Heart left ventricle (tissue), 13 donors: ENCODE measurements around the gene SLC66A2.

Source experiments
- CTCF ChIP-seq, 12 donors: fragments of 200-600 bp; sonication (generic) in 4 of 12; IDR thresholded peaks; one replicate each; pipeline versions ENCODE4 v1.5.0 to v1.8.0; 2018 to 2022; ENCODE audit warnings: antibody characterized with exemption in 12 of 12, mild to moderate bottlenecking in 5 of 12
- POLR2A ChIP-seq, 2 donors: fragments of 450-650 bp; IDR thresholded peaks; one replicate each; pipeline ENCODE4 v1.6.1; 2017; ENCODE audit warnings: antibody characterized with exemption in 2 of 2, mild to moderate bottlenecking in 2 of 2, moderate library complexity in 2 of 2
- donor health status: ischemic (EF 13 %, LVEDD 7.1; RV severe dilation, severe dysfunction).
- donor health status: DM: no; HTN: yes; CAD: no.
- donor health status: DM: no; HTN: no; CAD: no.
- donor health status: ischemic (EF 25% LVEDD 6.9; RV normal size, moderate dysfunction).
- donor health status: ischemic (EF 25% LVEDD 5.7; RV mildly dilated, moderate dysfunction).
- donor health status: ischemic (EF 35%, LVEDD 5.7; RV mildly dilated, moderate dysfunction).
- donor health status: nonischemic (EF 11% LVEDD 7.7; RV severe dilation, severe dysfunction).
- donor health status: DM: yes; HTN: yes; CAD: no.
- donor health status: PGD.
- donor health status: ischemic (EF 29% LVEDD 5.4; RV normal size, mild dysfunction).
- donor health status: nonischemic (EF 23%, LVEDD 6.1; RV moderate dilation, normal function).

- TF ChIP-seq CTCF (IDR thresholded peaks at IDR 0.05) (no peak), POLR2A (IDR thresholded peaks at IDR 0.05) (no peak)
Measured at GRCh38 chr18:79902640-79903039, 48.8 kb downstream of the SLC66A2 start.
